Kidney (tissue), 14 donors: ENCODE results near the gene CIAO1. TPM values are rescaled to one million over a fixed set of nuclear protein-coding genes. Genes with fewer than 3 reads are reported as not detected.
A peak's percentile ranks its signal among the peaks of the same experiment; 100 is the strongest.

Source experiments
- DNase-seq, 5 donors: peaks; one replicate each; pipeline ENCODE4 v3.0.0-alpha.2; 2013 to 2020
- FAIRE-seq: peaks from 2 replicates; lab custom pipeline; 2012; peaks lifted over from hg19 to GRCh38; lab: Jason Lieb, UNC
- H3K27ac ChIP-seq, 2 donors: one replicate each; pipeline ENCODE4 v1.7.0; 2013; ENCODE audit warnings: low read depth in 2 of 2, low read length in 2 of 2, inconsistent platforms in 1 of 2
- H3K27me3 ChIP-seq: one replicate; pipeline ENCODE4 v1.7.1; 2013; ENCODE audit warnings: low read length, inconsistent platforms; ENCODE audit not compliant: control insufficient read depth, insufficient read depth
- H3K36me3 ChIP-seq, 3 donors: one replicate each; pipeline versions ENCODE4 v1.7.0 to v1.7.1; 2013; ENCODE audit warnings: low read length in 3 of 3, control low read depth in 1 of 3, inconsistent platforms in 1 of 3; ENCODE audit not compliant: insufficient read depth in 3 of 3, control insufficient read depth in 2 of 3
- H3K4me1 ChIP-seq, 3 donors: one replicate each; pipeline versions ENCODE4 v1.7.0 to v1.7.1; 2013; ENCODE audit warnings: low read length in 3 of 3, inconsistent platforms in 1 of 3, low read depth in 1 of 3; ENCODE audit not compliant: control insufficient read depth in 2 of 3, insufficient read depth in 2 of 3
- H3K4me3 ChIP-seq, 3 donors: one replicate each; pipeline versions ENCODE4 v1.7.0 to v1.8.1; 2013; ENCODE audit warnings: low read length in 3 of 3, control low read depth in 1 of 3, inconsistent platforms in 1 of 3
- H3K9ac ChIP-seq, 3 donors: one replicate each; pipeline versions ENCODE4 v1.7.0 to v1.7.1; 2013; ENCODE audit warnings: low read length in 3 of 3, control low read depth in 1 of 3, inconsistent platforms in 1 of 3
- H3K9me3 ChIP-seq, 3 donors: one replicate each; pipeline versions ENCODE4 v1.7.0 to v1.7.1; 2013; ENCODE audit warnings: low read length in 3 of 3, control low read depth in 1 of 3, inconsistent platforms in 1 of 3; ENCODE audit not compliant: control insufficient read depth in 2 of 3, insufficient read depth in 1 of 3
- CTCF ChIP-seq: IDR thresholded peaks from 3 replicates; pipeline ENCODE4 v1.5.1; 2012; ENCODE audit warnings: mild to moderate bottlenecking, moderate library complexity, borderline replicate concordance; ENCODE audit not compliant: insufficient read depth; ENCODE audit errors: extremely low read depth
- intact Hi-C: fragments of 100-400 bp; cut with DNase I; formaldehyde crosslinking; loops from one replicate; pipeline ENCODE4 v1.11.1; 2022
- polyA plus RNA-seq: library from polyadenylated mRNA; stranded (reverse); fragments of 350-450 nt; fragmentation: Illumina TruSeq; extraction: RNeasy Lipid Tissue Mini Kit (QIAGEN cat#74804); gene quantifications from one replicate; pipeline ENCODE4 v1.2.3, GENCODE V29; 2014; ENCODE audit warnings: low read depth, low replicate concordance; ENCODE audit not compliant: insufficient read depth
- total RNA-seq: library from RNA; stranded (reverse); fragmentation: NEBNext Ultra II Directional; extraction: Animal tissue kit (Norgen Biotek cat#: 25700); gene quantifications from one replicate; pipeline ENCODE4 v1.2.1, GENCODE V29; 2021
- donor health status: control.
- donor health status: control.
- donor health status: control.
- donor health status: control.
- donor health status: control.
- donor health status: DM: yes; HTN: yes; CAD: no.
- donor health status: Normal renal cell carcinoma (clear cell type).

The CIAO1 gene
- total and polyA plus RNA-seq, 2 donors from 2014 or later, result 48.2 to 63.0 TPM

GRCh38 chr2:96319396-96319795, 53.4 kb downstream of the CIAO1 start:
- no peak for FAIRE-seq
- Histone ChIP-seq H3K9ac (no peak overlapping the region), H3K36me3 (no peaks in the 10 kb centered on the region), H3K27ac (no peak overlapping the region), H3K4me3 (no peak overlapping the region), H3K27me3 (peaks cover 13% of the 10 kb centered on the region), H3K9me3 (no peaks in the 10 kb centered on the region), H3K4me1 (peaks cover 0 to 7% (median 0%) of the 10 kb centered on the region in 3 donors)
- no peak for DNase-seq
- TF ChIP-seq CTCF, result no peak
- intact Hi-C loops, result no loop called here

GRCh38 chr2:96320326-96320725, 54.3 kb downstream of the CIAO1 start:
- H3K4me3 ChIP-seq, result no peak overlapping the region
- H3K9me3 ChIP-seq, result no peaks in the 10 kb centered on the region
- H3K27me3 ChIP-seq, result peaks cover 13% of the 10 kb centered on the region
- no peak for DNase-seq
- no peak for TF ChIP-seq CTCF
- no peaks in the 10 kb centered on the region for H3K36me3 ChIP-seq
- peaks cover 0 to 7% (median 0%) of the 10 kb centered on the region in 3 donors for H3K4me1 ChIP-seq
- intact Hi-C loops, result no loop called here
- FAIRE-seq, result no peak
- no peak overlapping the region for H3K27ac ChIP-seq
- H3K9ac ChIP-seq, result no peak overlapping the region

GRCh38 chr2:96320728-96321622, 55.0 kb downstream of the CIAO1 start:
- H3K36me3 ChIP-seq, result no peaks in the 10 kb centered on the region
- H3K4me3 ChIP-seq, result peak overlapping the region; percentile 47 to 75 (median 62)
- FAIRE-seq, result no peak
- intact Hi-C loops, result no loop called here
- H3K4me1 ChIP-seq, result peaks cover 0 to 7% (median 0%) of the 10 kb centered on the region in 3 donors
- peak overlapping the region in 1 of 3 donors; percentile 37 for H3K9ac ChIP-seq
- peaks cover 13% of the 10 kb centered on the region for H3K27me3 ChIP-seq
- no peaks in the 10 kb centered on the region for H3K9me3 ChIP-seq
- H3K27ac ChIP-seq, result no peak overlapping the region
- no peak for TF ChIP-seq CTCF
- DNase-seq, result peak in 4 of 5 donors; percentile 48 to 77 (median 61)

Other genes starting within 250 kb of the CIAO1 start
- gene GPAT2, start 231.3 kb upstream of the CIAO1 start, total RNA-seq, result 2.7 TPM
- 1.1 TPM for gene GPAT2, start 231.3 kb upstream of the CIAO1 start, polyA plus RNA-seq
- 1.4 TPM for gene ADRA2B, start 149.7 kb upstream of the CIAO1 start, total RNA-seq
- gene ADRA2B, start 149.7 kb upstream of the CIAO1 start, polyA plus RNA-seq, result 4.8 TPM
- not detected for gene ASTL, start 127.7 kb upstream of the CIAO1 start, total RNA-seq
- not detected for gene ASTL, start 127.7 kb upstream of the CIAO1 start, polyA plus RNA-seq
- gene DUSP2, start 120.8 kb upstream of the CIAO1 start, total RNA-seq, result 11.8 TPM
- 5.6 TPM for gene DUSP2, start 120.8 kb upstream of the CIAO1 start, polyA plus RNA-seq
- 112 TPM for gene STARD7, start 57.4 kb upstream of the CIAO1 start, total RNA-seq
- gene STARD7, start 57.4 kb upstream of the CIAO1 start, polyA plus RNA-seq, result 96.6 TPM
- gene TMEM127, start 228 bp upstream of the CIAO1 start, total RNA-seq, result 72.3 TPM
- gene TMEM127, start 228 bp upstream of the CIAO1 start, polyA plus RNA-seq, result 37.4 TPM
- 118 TPM for gene SNRNP200, start 39.3 kb downstream of the CIAO1 start, total RNA-seq
- gene SNRNP200, start 39.3 kb downstream of the CIAO1 start, polyA plus RNA-seq, result 46.7 TPM
- gene ITPRIPL1, start 59.1 kb downstream of the CIAO1 start, total RNA-seq, result 1.2 TPM
- gene ITPRIPL1, start 59.1 kb downstream of the CIAO1 start, polyA plus RNA-seq, result 0.73 TPM
- gene NCAPH, start 69.5 kb downstream of the CIAO1 start, total RNA-seq, result 0.72 TPM
- 0.17 TPM for gene NCAPH, start 69.5 kb downstream of the CIAO1 start, polyA plus RNA-seq
- gene NEURL3, start 239.1 kb downstream of the CIAO1 start, total RNA-seq, result 3.2 TPM
- 11.1 TPM for gene NEURL3, start 239.1 kb downstream of the CIAO1 start, polyA plus RNA-seq